ENCODE results near the gene CFAP410. TPM values are rescaled to one million over a fixed set of nuclear protein-coding genes. Genes with fewer than 3 reads are reported as not detected.

CFAP410 gene
- total and polyA plus RNA-seq, 2 donors (not counting 3 experiments of a cell fraction or from before 2014, with no cell fraction given): 7.2 to 12.2 TPM

- ChIA-PET POLR2A (no interaction called here), CTCF (interaction anchor here (1.1 to 1.9 kb wide), 2 partner anchors 9 to 320 kb away, joined by 5 to 6 read pairs; no protein-coding TSS in a partner anchor)
- no peak for TF ChIP-seq POLR2AphosphoS5 (IDR thresholded peaks at IDR 0.05; ENCODE audit: insufficient read depth, low read depth, low read length)
- TF ChIP-seq JUN (IDR thresholded peaks at IDR 0.05; ENCODE audit: borderline replicate concordance, insufficient read depth, insufficient read length, low read depth): no peak
- no peak for TF ChIP-seq MYC (IDR thresholded peaks at IDR 0.05; ENCODE audit: low read depth, low read length)
- TF ChIP-seq EZH2 (IDR thresholded peaks at IDR 0.05; ENCODE audit: borderline replicate concordance, low read depth, low read length, severe bottlenecking): no peak
- no peak for TF ChIP-seq CTCF (IDR thresholded peaks at IDR 0.05; ENCODE audit: extremely low read depth in 1 of 2, insufficient read depth in 1 of 2, low read depth in 1 of 2, low read length in 2 of 2)
- TF ChIP-seq, protein P1, sequence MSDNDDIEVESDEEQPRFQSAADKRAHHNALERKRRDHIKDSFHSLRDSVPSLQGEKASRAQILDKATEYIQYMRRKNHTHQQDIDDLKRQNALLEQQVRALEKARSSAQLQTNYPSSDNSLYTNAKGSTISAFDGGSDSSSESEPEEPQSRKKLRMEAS (IDR thresholded peaks at IDR 0.05; ENCODE audit: insufficient read depth, insufficient read length): no peak
- Histone ChIP-seq H3K27me3 (ENCODE audit: control insufficient read depth in 2 of 2, insufficient read depth in 2 of 2, low read length in 2 of 2) (no peaks in the 10 kb centered on the region), H3K27ac (ENCODE audit: insufficient read depth, low read depth, low read length) (no peak overlapping the region), H4K20me1 (replicated peaks; ENCODE audit: control insufficient read depth, extremely low read depth, insufficient read depth, low read length) (no peaks in the 10 kb centered on the region), H3K79me2 (ENCODE audit: control insufficient read depth, insufficient read depth, low read length) (no peaks in the 10 kb centered on the region), H3K36me3 (ENCODE audit: control insufficient read depth in 2 of 2, extremely low read depth in 1 of 2, insufficient read depth in 2 of 2, low read length in 2 of 2) (no peaks in the 10 kb centered on the region), H3K9ac (replicated peaks; ENCODE audit: extremely low read depth, insufficient read depth, low read length) (no peak overlapping the region), H3K4me2 (ENCODE audit: insufficient read depth, low read length) (no peak overlapping the region), H3K9me3 (replicated peaks; ENCODE audit: control insufficient read depth, insufficient read depth, low read length) (no peaks in the 10 kb centered on the region), H3K4me1 (ENCODE audit: control insufficient read depth, extremely low read depth, insufficient read depth, low read length) (peaks cover 5% of the 10 kb centered on the region), H3K9me1 (replicated peaks; ENCODE audit: control insufficient read depth, extremely low read depth, insufficient read depth, low read length) (no peaks in the 10 kb centered on the region), H2AFZ (ENCODE audit: low read depth, low read length) (no peak overlapping the region), H3K4me3 (replicated peaks in 1 of 3; ENCODE audit: insufficient read depth in 1 of 3, low read depth in 1 of 3, low read length in 3 of 3) (no peak overlapping the region)
- no TSS peak for BruUV-seq (replicated peaks)
- dilution Hi-C loops (cut with MboI; ENCODE audit: extremely low pct_ligation_motif_present, low sequenced_read_pairs): no loop called here
- intact Hi-C loops (cut with micrococcal nuclease): no loop called here
- FAIRE-seq: no peak
- no peak for DNase-seq (ENCODE audit: low read depth, low spot score)
Measured at GRCh38 chr21:44295163-44295573, 44.0 kb downstream of the CFAP410 start.

All from endothelial cell of umbilical vein (primary cell).